Measurements from ENCODE around the gene OCIAD2.
"Not testable (repeated sequence)": the region's sequence is repeated elsewhere in the genome, so short reads cannot be mapped to it uniquely, and the experiment has no call there.

OCIAD2 gene

GRCh38 chr4:48854982-48855381 lies 51.6 kb downstream of the OCIAD2 start:
- CTCF ChIA-PET = no interaction called here

GRCh38 chr4:48854395-48854683 lies 52.2 kb downstream of the OCIAD2 start:
- ChIA-PET CTCF (no interaction called here), POLR2A (no interaction called here)
- no peak for TF ChIP-seq FOXA1 (IDR thresholded peaks at IDR 0.05)
- TF ChIP-seq FOXM1 (IDR thresholded peaks at IDR 0.05; ENCODE audit: borderline replicate concordance) = no peak
- no peak for TF ChIP-seq L3MBTL2 (conservative IDR thresholded peaks at IDR 0.05)
- DNase-seq (ENCODE audit: extremely low spot score) = no peak

More at GRCh38 chr4:48854982-48855381, 51.6 kb downstream of the OCIAD2 start:
- TF ChIP-seq FOXM1 (IDR thresholded peaks at IDR 0.05; ENCODE audit: borderline replicate concordance) (no peak), PKNOX1 (IDR thresholded peaks at IDR 0.05) (no peak), ELF4 (IDR thresholded peaks at IDR 0.05) (no peak)
- no peak for DNase-seq (ENCODE audit: extremely low spot score)
- POLR2A ChIA-PET = no interaction called here

GRCh38 chr4:48853604-48854394 lies 52.8 kb downstream of the OCIAD2 start:
- POLR2A ChIA-PET = no interaction called here

GRCh38 chr4:48851651-48852050 lies 54.9 kb downstream of the OCIAD2 start:
- no peak for DNase-seq (ENCODE audit: extremely low spot score)
- ChIA-PET POLR2A (no interaction called here), CTCF (no interaction called here)
- no peak for TF ChIP-seq HDGF (IDR thresholded peaks at IDR 0.05; ENCODE audit: borderline replicate concordance)

More at GRCh38 chr4:48853604-48854394, 52.8 kb downstream of the OCIAD2 start:
- CTCF ChIA-PET = no interaction called here
- DNase-seq (ENCODE audit: extremely low spot score) = no peak
- TF ChIP-seq ELF4 (IDR thresholded peaks at IDR 0.05) (no peak), LEF1 (IDR thresholded peaks at IDR 0.05; ENCODE audit: borderline replicate concordance) (no peak), FOXA1 (IDR thresholded peaks at IDR 0.05) (no peak), ARNT (IDR thresholded peaks at IDR 0.05) (no peak), PKNOX1 (IDR thresholded peaks at IDR 0.05) (no peak), ZNF384 (IDR thresholded peaks at IDR 0.05) (no peak), FOXM1 (IDR thresholded peaks at IDR 0.05; ENCODE audit: borderline replicate concordance) (no peak), SP1 (IDR thresholded peaks at IDR 0.05) (no peak), SUZ12 (IDR thresholded peaks at IDR 0.05) (no peak), BHLHE40 (IDR thresholded peaks at IDR 0.05; ENCODE audit: borderline replicate concordance) (no peak), L3MBTL2 (conservative IDR thresholded peaks at IDR 0.05) (no peak), TARDBP (IDR thresholded peaks at IDR 0.05) (no peak)

- POLR2A ChIA-PET; CTCF ChIA-PET; DNase-seq (ENCODE audit: extremely low spot score): not testable (repeated sequence)
These were observed 57.8 kb downstream of the OCIAD2 start for GRCh38 chr4:48848799-48849198.

- POLR2A ChIA-PET = no interaction called here
- TF ChIP-seq FOXM1 (IDR thresholded peaks at IDR 0.05; ENCODE audit: borderline replicate concordance) = no peak
- TF ChIP-seq LEF1 (IDR thresholded peaks at IDR 0.05; ENCODE audit: borderline replicate concordance) = no peak
- CTCF ChIA-PET = no interaction called here
- no peak for DNase-seq (ENCODE audit: extremely low spot score)
These were observed 61.7 kb downstream of the OCIAD2 start for GRCh38 chr4:48844843-48845242.

- POLR2A ChIA-PET = interaction anchor here (1.3 kb wide), 1 partner anchor 61 kb away, joined by 3 read pairs; the partner anchor contains the start of gene FRYL
- CTCF ChIA-PET = interaction anchor here (0.6 kb wide), 1 partner anchor 110 kb away, joined by 3 read pairs; no protein-coding TSS in a partner anchor
- no peak for DNase-seq (ENCODE audit: extremely low spot score)
- TF ChIP-seq SP1 (IDR thresholded peaks at IDR 0.05) (no peak), LEF1 (IDR thresholded peaks at IDR 0.05; ENCODE audit: borderline replicate concordance) (no peak)
These were observed 65.3 kb downstream of the OCIAD2 start for GRCh38 chr4:48841045-48841827.

- ChIA-PET POLR2A (no interaction called here), CTCF (no interaction called here)
- DNase-seq (ENCODE audit: extremely low spot score) = no peak
- TF ChIP-seq SUZ12 (IDR thresholded peaks at IDR 0.05) (no peak), FOXM1 (IDR thresholded peaks at IDR 0.05; ENCODE audit: borderline replicate concordance) (no peak), PKNOX1 (IDR thresholded peaks at IDR 0.05) (no peak), CTBP1 (IDR thresholded peaks at IDR 0.05; ENCODE audit: borderline replicate concordance) (no peak), ZNF384 (IDR thresholded peaks at IDR 0.05) (no peak), FOXA1 (IDR thresholded peaks at IDR 0.05) (no peak)
These were observed 69.9 kb downstream of the OCIAD2 start for GRCh38 chr4:48836658-48837057.
